Activated CD4-positive, alpha-beta T cell treated with anti-CD3 and anti-CD28 coated beads for 4 hours (primary cell): Measurements from ENCODE around the gene CACNG6.

Source experiments
- DNase-seq, 2 donors: peaks; one replicate each; pipeline ENCODE4 v3.0.0-alpha.2; 2020

Gene CACNG6

DNA sequence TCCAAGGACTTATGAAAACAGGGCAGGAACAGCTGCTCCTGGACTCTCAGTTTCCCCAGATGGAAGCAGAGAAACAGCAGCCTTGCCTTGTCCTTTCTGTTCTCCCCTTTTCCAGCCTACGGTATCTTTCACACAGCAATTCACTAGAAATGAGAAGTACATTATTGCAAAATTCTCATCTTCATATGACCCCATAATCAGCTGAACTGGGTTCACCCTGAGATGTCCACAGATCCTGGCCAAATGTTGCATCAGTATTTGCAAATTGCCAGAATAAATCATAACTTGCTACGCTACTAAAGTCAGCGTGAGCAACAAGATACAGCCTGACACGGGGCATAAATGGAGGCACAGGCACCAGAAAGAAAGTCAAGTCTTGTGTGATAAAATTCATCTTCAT, 56.2 kb downstream of the CACNG6 start:
- DNase-seq, result no peak
